Stomach smooth muscle (tissue), 2 donors: ENCODE data around the gene CAMTA2.
A peak's percentile ranks its signal among the peaks of the same experiment; 100 is the strongest.

Source experiments
- H3K27ac ChIP-seq: one replicate; pipeline ENCODE4 v1.7.0; 2013; ENCODE audit warnings: mild to moderate bottlenecking, low read length, inconsistent platforms
- H3K27me3 ChIP-seq, 2 donors: one replicate each; pipeline ENCODE4 v1.7.0; 2013; ENCODE audit warnings: low read length in 2 of 2; ENCODE audit not compliant: insufficient read depth in 2 of 2, control insufficient read depth in 1 of 2
- H3K36me3 ChIP-seq, 2 donors: one replicate each; pipeline ENCODE4 v1.7.0; 2013; ENCODE audit warnings: low read length in 2 of 2; ENCODE audit not compliant: control insufficient read depth in 2 of 2, insufficient read depth in 2 of 2
- H3K4me1 ChIP-seq: one replicate; pipeline ENCODE4 v1.7.0; 2013; ENCODE audit warnings: low read length; ENCODE audit not compliant: control insufficient read depth, insufficient read depth
- H3K4me3 ChIP-seq, 2 donors: one replicate each; pipeline ENCODE4 v1.7.0; 2013; ENCODE audit warnings: low read length in 2 of 2
- H3K9ac ChIP-seq, 2 donors: one replicate each; pipeline ENCODE4 v1.7.0; 2013; ENCODE audit warnings: low read length in 2 of 2, mild to moderate bottlenecking in 1 of 2
- H3K9me3 ChIP-seq, 2 donors: one replicate each; pipeline ENCODE4 v1.7.0; 2013; ENCODE audit warnings: low read length in 2 of 2; ENCODE audit not compliant: control insufficient read depth in 2 of 2
- donor health status: healthy.
- donor health status: Pancreatic carcinoma.

Gene CAMTA2

GRCh38 chr17:5024604-5025003, 37.1 kb upstream of the CAMTA2 start:
- no peak overlapping the region for H3K27ac ChIP-seq
- H3K4me3 ChIP-seq: no peak overlapping the region
- no peak overlapping the region for H3K9ac ChIP-seq
- H3K27me3 ChIP-seq: no peaks in the 10 kb centered on the region
- no peaks in the 10 kb centered on the region for H3K9me3 ChIP-seq
- H3K36me3 ChIP-seq: peaks cover 20 to 26% of the 10 kb centered on the region in 2 donors
- peaks cover 4% of the 10 kb centered on the region for H3K4me1 ChIP-seq

GRCh38 chr17:5023588-5024147, 36.2 kb upstream of the CAMTA2 start:
- no peak overlapping the region for H3K27ac ChIP-seq
- peaks cover 4% of the 10 kb centered on the region for H3K4me1 ChIP-seq
- H3K9me3 ChIP-seq: no peaks in the 10 kb centered on the region
- H3K27me3 ChIP-seq: no peaks in the 10 kb centered on the region
- H3K36me3 ChIP-seq: peaks cover 29 to 34% of the 10 kb centered on the region in 2 donors
- no peak overlapping the region for H3K4me3 ChIP-seq
- H3K9ac ChIP-seq: no peak overlapping the region

GRCh38 chr17:5022171-5022711, 34.8 kb upstream of the CAMTA2 start:
- Histone ChIP-seq H3K27ac (no peak overlapping the region), H3K27me3 (no peaks in the 10 kb centered on the region), H3K4me1 (peaks cover 4% of the 10 kb centered on the region), H3K4me3 (no peak overlapping the region), H3K36me3 (peaks cover 31 to 40% of the 10 kb centered on the region in 2 donors), H3K9ac (no peak overlapping the region), H3K9me3 (no peaks in the 10 kb centered on the region)

- Histone ChIP-seq H3K9ac (no peak overlapping the region), H3K4me3 (no peak overlapping the region), H3K9me3 (no peaks in the 10 kb centered on the region), H3K4me1 (no peaks in the 10 kb centered on the region), H3K27ac (no peak overlapping the region), H3K27me3 (no peaks in the 10 kb centered on the region), H3K36me3 (peaks cover 34 to 47% of the 10 kb centered on the region in 2 donors)
These were observed 33.1 kb upstream of the CAMTA2 start for GRCh38 chr17:5020502-5021023.

GRCh38 chr17:5019475-5019956, 32.0 kb upstream of the CAMTA2 start:
- Histone ChIP-seq H3K9ac (no peak overlapping the region), H3K9me3 (no peaks in the 10 kb centered on the region), H3K27me3 (no peaks in the 10 kb centered on the region), H3K4me3 (no peak overlapping the region), H3K27ac (no peak overlapping the region), H3K4me1 (no peaks in the 10 kb centered on the region), H3K36me3 (peaks cover 38 to 51% of the 10 kb centered on the region in 2 donors)

GRCh38 chr17:5014357-5014756, 26.9 kb upstream of the CAMTA2 start:
- no peaks in the 10 kb centered on the region for H3K27me3 ChIP-seq
- H3K27ac ChIP-seq: no peak overlapping the region
- no peak overlapping the region for H3K4me3 ChIP-seq
- peaks cover 40 to 56% of the 10 kb centered on the region in 2 donors for H3K36me3 ChIP-seq
- H3K9ac ChIP-seq: no peak overlapping the region
- H3K4me1 ChIP-seq: no peaks in the 10 kb centered on the region
- no peaks in the 10 kb centered on the region for H3K9me3 ChIP-seq

GRCh38 chr17:5011928-5012327, 24.5 kb upstream of the CAMTA2 start:
- peaks cover 52 to 62% of the 10 kb centered on the region in 2 donors for H3K36me3 ChIP-seq
- no peaks in the 10 kb centered on the region for H3K27me3 ChIP-seq
- H3K27ac ChIP-seq: no peak overlapping the region
- no peaks in the 10 kb centered on the region for H3K9me3 ChIP-seq
- H3K9ac ChIP-seq: no peak overlapping the region
- no peak overlapping the region for H3K4me3 ChIP-seq
- no peaks in the 10 kb centered on the region for H3K4me1 ChIP-seq

- Histone ChIP-seq H3K9me3 (no peaks in the 10 kb centered on the region), H3K27ac (no peak overlapping the region), H3K4me1 (peaks cover 31% of the 10 kb centered on the region), H3K36me3 (peaks cover 62 to 63% of the 10 kb centered on the region in 2 donors), H3K9ac (no peak overlapping the region), H3K27me3 (no peaks in the 10 kb centered on the region), H3K4me3 (no peak overlapping the region)
These were observed 15.9 kb upstream of the CAMTA2 start for GRCh38 chr17:5003214-5003867.

GRCh38 chr17:5002121-5002788, 14.8 kb upstream of the CAMTA2 start:
- peaks cover 32% of the 10 kb centered on the region for H3K4me1 ChIP-seq
- no peak overlapping the region for H3K9ac ChIP-seq
- H3K9me3 ChIP-seq: no peaks in the 10 kb centered on the region
- H3K27me3 ChIP-seq: no peaks in the 10 kb centered on the region
- H3K36me3 ChIP-seq: peaks cover 51 to 52% of the 10 kb centered on the region in 2 donors
- H3K27ac ChIP-seq: no peak overlapping the region
- H3K4me3 ChIP-seq: no peak overlapping the region

- peaks cover 38 to 40% of the 10 kb centered on the region in 2 donors for H3K36me3 ChIP-seq
- peak overlapping the region; percentile 60 for H3K27ac ChIP-seq
- peak overlapping the region; percentile 93 to 96 for H3K4me3 ChIP-seq
- H3K9ac ChIP-seq: peak overlapping the region; percentile 80 to 82
- H3K4me1 ChIP-seq: peaks cover 39% of the 10 kb centered on the region
- no peaks in the 10 kb centered on the region for H3K27me3 ChIP-seq
- H3K9me3 ChIP-seq: no peaks in the 10 kb centered on the region
These were observed 12.8 kb upstream of the CAMTA2 start for GRCh38 chr17:5000237-5000639.
